Spleen (tissue), 7 donors: Measurements from ENCODE around the gene ADCK1.

ENCODE experiments used
- POLR2AphosphoS5 ChIP-seq, 3 donors: sonication (generic); formaldehyde crosslinking; IDR thresholded peaks; one replicate each; pipeline ENCODE4 v1.5.1; 2017; ENCODE audit warnings: antibody characterized with exemption in 3 of 3
- TF ChIP-seq, protein P1 (sequence below), 11 experiments: fragments of 200-600 bp in 7 of 11; fragments of 450-650 bp in 4 of 11; sonication (generic) in 4 of 11; IDR thresholded peaks in 8 of 11; conservative IDR thresholded peaks in 3 of 11; 1 replicate in 7 of 11; 2 replicates in 4 of 11; pipeline versions ENCODE4 v1.4.0 to v1.8.0; 2016 to 2021; ENCODE audit warnings: antibody characterized with exemption in 11 of 11, inconsistent platforms in 4 of 11, mild to moderate bottlenecking in 1 of 11
- donor health status: DM: no; HTN: no; CAD: no; lungs with moderate emphysema.
- donor health status: DM: no; HTN: no; CAD: no.
- donor health status: DM: no; HTN: no; CAD: no.

DNA sequence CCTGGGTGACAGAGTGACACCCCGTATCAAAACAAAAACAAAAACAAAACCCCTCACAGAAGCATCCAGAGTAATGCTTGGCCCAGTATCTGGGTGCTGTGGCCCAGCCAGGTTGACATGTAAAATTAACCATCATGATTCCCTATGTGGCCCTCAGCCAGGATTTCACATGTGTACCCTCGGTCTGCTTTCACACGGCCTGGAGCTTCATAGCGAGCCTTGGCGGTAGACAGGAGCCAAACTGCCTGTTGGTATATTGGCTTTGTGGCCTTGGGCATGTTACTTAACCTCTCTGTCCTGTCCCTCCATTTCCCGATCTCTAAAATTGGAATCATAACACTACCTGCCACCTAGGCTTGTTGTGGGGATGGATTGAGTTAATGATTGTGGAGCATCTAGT is 65.5 kb downstream of the ADCK1 start:
- TF ChIP-seq, protein P1, sequence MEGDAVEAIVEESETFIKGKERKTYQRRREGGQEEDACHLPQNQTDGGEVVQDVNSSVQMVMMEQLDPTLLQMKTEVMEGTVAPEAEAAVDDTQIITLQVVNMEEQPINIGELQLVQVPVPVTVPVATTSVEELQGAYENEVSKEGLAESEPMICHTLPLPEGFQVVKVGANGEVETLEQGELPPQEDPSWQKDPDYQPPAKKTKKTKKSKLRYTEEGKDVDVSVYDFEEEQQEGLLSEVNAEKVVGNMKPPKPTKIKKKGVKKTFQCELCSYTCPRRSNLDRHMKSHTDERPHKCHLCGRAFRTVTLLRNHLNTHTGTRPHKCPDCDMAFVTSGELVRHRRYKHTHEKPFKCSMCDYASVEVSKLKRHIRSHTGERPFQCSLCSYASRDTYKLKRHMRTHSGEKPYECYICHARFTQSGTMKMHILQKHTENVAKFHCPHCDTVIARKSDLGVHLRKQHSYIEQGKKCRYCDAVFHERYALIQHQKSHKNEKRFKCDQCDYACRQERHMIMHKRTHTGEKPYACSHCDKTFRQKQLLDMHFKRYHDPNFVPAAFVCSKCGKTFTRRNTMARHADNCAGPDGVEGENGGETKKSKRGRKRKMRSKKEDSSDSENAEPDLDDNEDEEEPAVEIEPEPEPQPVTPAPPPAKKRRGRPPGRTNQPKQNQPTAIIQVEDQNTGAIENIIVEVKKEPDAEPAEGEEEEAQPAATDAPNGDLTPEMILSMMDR (IDR thresholded peaks at IDR 0.05 in 8 of 11, conservative IDR thresholded peaks at IDR 0.05 in 3 of 11): no peak
- TF ChIP-seq POLR2AphosphoS5 (IDR thresholded peaks at IDR 0.05): no peak
